Stimulated activated CD8-positive, alpha-beta memory T cell treated with anti-CD3 and anti-CD28 coated beads, Interleukin-4, amount 100 ng/mL, for 48 hours (primary cell): ENCODE data around the gene DISC1.
"Not testable (repeated sequence)": the region's sequence is repeated elsewhere in the genome, so short reads cannot be mapped to it uniquely, and the experiment has no call there.

Experiments used
- DNase-seq: peaks from one replicate; pipeline ENCODE4 v3.0.0-alpha.2; 2020

DISC1 gene

GRCh38 chr1:231639819-231640218, 13.2 kb downstream of the DISC1 start:
- DNase-seq: no peak

- not testable (repeated sequence) for DNase-seq
Observed at GRCh38 chr1:231641444-231641843, 14.9 kb downstream of the DISC1 start.

- not testable (repeated sequence) for DNase-seq
Observed at GRCh38 chr1:231642061-231642460, 15.5 kb downstream of the DISC1 start.

GRCh38 chr1:231642618-231643017, 16.0 kb downstream of the DISC1 start:
- DNase-seq: no peak

- DNase-seq: no peak
Observed at GRCh38 chr1:231643071-231643934, 16.7 kb downstream of the DISC1 start.

GRCh38 chr1:231643935-231644237, 17.3 kb downstream of the DISC1 start:
- no peak for DNase-seq

- DNase-seq: not testable (repeated sequence)
Observed at GRCh38 chr1:231645634-231646033, 19.0 kb downstream of the DISC1 start.

GRCh38 chr1:231646165-231646564, 19.6 kb downstream of the DISC1 start:
- DNase-seq: not testable (repeated sequence)

- DNase-seq: not testable (repeated sequence)
Observed at GRCh38 chr1:231651621-231652260, 25.2 kb downstream of the DISC1 start.

- no peak for DNase-seq
Observed at GRCh38 chr1:231653632-231654031, 27.0 kb downstream of the DISC1 start.

GRCh38 chr1:231656741-231657140, 30.2 kb downstream of the DISC1 start:
- DNase-seq: no peak

GRCh38 chr1:231658223-231658622, 31.6 kb downstream of the DISC1 start:
- not testable (repeated sequence) for DNase-seq

- no peak for DNase-seq
Observed at GRCh38 chr1:231660198-231660597, 33.6 kb downstream of the DISC1 start.

- DNase-seq: no peak
Observed at GRCh38 chr1:231663211-231663792, 36.7 kb downstream of the DISC1 start.

GRCh38 chr1:231665101-231665500, 38.5 kb downstream of the DISC1 start:
- DNase-seq: no peak

GRCh38 chr1:231665726-231666125, 39.1 kb downstream of the DISC1 start:
- DNase-seq: no peak

GRCh38 chr1:231666220-231666936, 39.8 kb downstream of the DISC1 start:
- DNase-seq: no peak

- no peak for DNase-seq
Observed at GRCh38 chr1:231666937-231667608, 40.5 kb downstream of the DISC1 start.

- no peak for DNase-seq
Observed at GRCh38 chr1:231667896-231668506, 41.4 kb downstream of the DISC1 start.

GRCh38 chr1:231668826-231669225, 42.2 kb downstream of the DISC1 start:
- DNase-seq: no peak

GRCh38 chr1:231669864-231670621, 43.5 kb downstream of the DISC1 start:
- DNase-seq: not testable (repeated sequence)

GRCh38 chr1:231670755-231671154, 44.2 kb downstream of the DISC1 start:
- no peak for DNase-seq
